Esophagus muscularis mucosa (tissue), 4 donors: ENCODE results near the gene GABARAP. TPM values are rescaled to one million over a fixed set of nuclear protein-coding genes. Genes with fewer than 3 reads are reported as not detected.
A peak's percentile ranks its signal among the peaks of the same experiment; 100 is the strongest.

ENCODE experiments used
- DNase-seq: peaks from one replicate; pipeline ENCODE4 v3.0.0-alpha.2; 2017; ENCODE audit errors: extremely low spot score
- H3K27ac ChIP-seq, 4 donors: fragments of 200-600 bp; sonication (generic); replicated peaks in 1 of 4; 1 replicate in 3 of 4; 2 replicates in 1 of 4; pipeline ENCODE4 v1.5.1; 2016 to 2019; ENCODE audit warnings: mild to moderate bottlenecking in 1 of 4
- H3K27me3 ChIP-seq, 4 donors: fragments of 200-600 bp; sonication (generic); one replicate each; pipeline versions ENCODE4 v1.5.1 to v1.6.0; 2016 to 2019
- H3K36me3 ChIP-seq, 4 donors: fragments of 200-600 bp; sonication (generic); one replicate each; pipeline ENCODE4 v1.5.1; 2016 to 2019
- H3K4me1 ChIP-seq, 4 donors: fragments of 200-600 bp; sonication (generic); one replicate each; pipeline ENCODE4 v1.5.1; 2016 to 2019
- H3K4me3 ChIP-seq, 4 donors: fragments of 200-600 bp; sonication (generic); 1 replicate in 2 of 4; 2 replicates in 2 of 4; pipeline ENCODE4 v1.5.1; 2016 to 2019; ENCODE audit warnings: mild to moderate bottlenecking in 4 of 4, moderate library complexity in 1 of 4
- H3K9me3 ChIP-seq, 4 donors: fragments of 200-600 bp; sonication (generic); 1 replicate in 3 of 4; 2 replicates in 1 of 4; pipeline ENCODE4 v1.5.1; 2016 to 2019
- CTCF ChIP-seq, 3 experiments: fragments of 200-600 bp in 2 of 3; fragments of 450-650 bp in 1 of 3; sonication (generic) in 2 of 3; IDR thresholded peaks; one replicate each; pipeline ENCODE4 v1.5.1; 2017 to 2019; ENCODE audit warnings: antibody characterized with exemption in 3 of 3, mild to moderate bottlenecking in 2 of 3, moderate library complexity in 1 of 3
- EP300 ChIP-seq: sonication (generic); formaldehyde crosslinking; IDR thresholded peaks from one replicate; pipeline ENCODE4 v1.6.1; 2017; ENCODE audit warnings: antibody characterized with exemption
- POLR2A ChIP-seq: fragments of 450-650 bp; IDR thresholded peaks from one replicate; pipeline ENCODE4 v1.6.1; 2017; ENCODE audit warnings: antibody characterized with exemption, moderate library complexity, mild to moderate bottlenecking, low read depth
- POLR2AphosphoS5 ChIP-seq, 2 donors: sonication (generic); formaldehyde crosslinking; IDR thresholded peaks; one replicate each; pipeline ENCODE4 v1.6.1; 2017; ENCODE audit warnings: antibody characterized with exemption in 2 of 2
- WGBS: methylation state at CpG from one replicate; pipeline ENCODE4 v1.1.5; 2018; 5-methylcytosine and 5-hydroxymethylcytosine counted together
- intact Hi-C: fragments of 100-400 bp; cut with DNase I; formaldehyde crosslinking; loops from one replicate; pipeline ENCODE4 v1.15.1; 2023
- total RNA-seq, 4 donors: library from RNA; depleted of rRNA; stranded (reverse); fragments of >200 nt; gene quantifications; one replicate each; pipeline versions ENCODE4 v1.1.0 to v1.2.1, GENCODE V29; 2016

The GABARAP gene
- total RNA-seq, 4 donors from 2014 or later: 360 to 524 (median 408) TPM

DNA sequence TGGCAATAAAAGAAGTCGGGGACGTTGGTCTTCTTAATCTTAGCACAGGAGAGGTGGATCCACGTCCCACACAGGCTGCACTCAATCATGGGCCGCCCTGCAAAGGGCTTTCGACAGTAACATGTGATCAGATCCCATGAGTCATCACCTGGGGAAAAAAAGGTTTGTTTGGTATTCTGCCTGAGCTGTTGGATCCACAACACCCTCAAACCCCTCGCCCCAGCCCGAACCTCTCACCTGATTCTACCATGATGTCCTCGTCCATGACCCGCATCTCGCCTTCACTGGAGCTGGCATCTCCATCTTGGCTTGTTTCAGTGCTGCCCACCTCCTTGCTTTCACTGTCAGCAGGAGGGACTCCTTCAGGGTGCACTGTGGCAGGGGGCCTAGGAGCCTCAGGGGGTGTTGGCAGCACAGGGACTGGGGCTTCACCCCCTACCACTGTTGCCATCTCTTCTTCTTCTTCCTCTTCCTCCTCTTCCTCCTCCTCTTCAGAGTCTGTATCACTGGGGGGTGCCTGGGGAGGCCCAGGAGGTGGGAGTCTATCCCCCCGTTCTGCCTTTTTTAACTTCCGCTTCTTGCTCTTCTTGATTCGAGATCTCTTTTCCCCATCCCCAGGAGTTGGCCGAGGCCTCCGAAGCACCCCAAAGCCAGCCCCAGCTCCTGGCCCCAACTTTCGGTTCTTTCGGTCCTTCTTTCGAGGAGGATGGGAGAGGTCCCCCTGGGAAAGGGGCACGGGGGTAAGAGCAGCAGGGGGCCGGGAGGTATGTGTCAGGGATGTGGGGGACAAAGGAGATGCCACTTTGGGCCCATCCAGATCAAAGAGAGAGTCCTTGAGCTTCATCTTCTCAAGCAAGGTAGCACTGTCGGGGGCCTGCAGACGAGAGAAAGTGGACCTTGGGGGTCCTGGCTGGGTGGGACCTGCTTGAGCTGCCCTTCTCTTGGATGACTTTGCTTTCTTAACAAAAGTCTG lies 6.3 kb downstream of the GABARAP start:
- peak overlapping the region in 3 of 4 donors; percentile 86 to 97 (median 97) for H3K27ac ChIP-seq
- H3K36me3 ChIP-seq: peaks cover 13 to 32% (median 29%) of the 10 kb centered on the region in 4 donors
- TF ChIP-seq POLR2A (no peak), POLR2AphosphoS5 (IDR thresholded peaks at IDR 0.05) (no peak), CTCF (IDR thresholded peaks at IDR 0.05) (no peak), EP300 (no peak)
- no peaks in the 10 kb centered on the region for H3K27me3 ChIP-seq
- H3K4me1 ChIP-seq: peaks cover 36 to 76% (median 74%) of the 10 kb centered on the region in 4 donors
- WGBS: 80% methylated on average over 21 of the region's 22 CpGs
- DNase-seq: no peak
- no peaks in the 10 kb centered on the region for H3K9me3 ChIP-seq
- H3K4me3 ChIP-seq: no peak overlapping the region
- intact Hi-C loops: no loop called here

GRCh38 chr17:7234083-7234951 lies 7.9 kb downstream of the GABARAP start, which contains the start of gene DVL2:
TSS of gene DVL2 (minus strand) at chr17:7234517. CDS start at chr17:7234262, 255 bp downstream.
- Histone ChIP-seq H3K4me1 (peaks cover 24 to 76% (median 64%) of the 10 kb centered on the region in 4 donors), H3K27me3 (no peaks in the 10 kb centered on the region), H3K9me3 (no peaks in the 10 kb centered on the region), H3K4me3 (peak within 1 kb of the TSS; percentile 74 to 97 (median 96)), H3K27ac (peak within 1 kb of the TSS; percentile 86 to 97 (median 94)), H3K36me3 (peaks cover 14 to 37% (median 33%) of the 10 kb centered on the region in 4 donors)
- TF ChIP-seq POLR2AphosphoS5 (IDR thresholded peaks at IDR 0.05) (peak; percentile 91 to 97), CTCF (IDR thresholded peaks at IDR 0.05) (no peak), EP300 (no peak), POLR2A (peak; percentile 45)
- DNase-seq: peak; percentile 99
- intact Hi-C loops: no loop called here
- 0% methylated on average over 21 of the region's 72 CpGs for WGBS

DNA sequence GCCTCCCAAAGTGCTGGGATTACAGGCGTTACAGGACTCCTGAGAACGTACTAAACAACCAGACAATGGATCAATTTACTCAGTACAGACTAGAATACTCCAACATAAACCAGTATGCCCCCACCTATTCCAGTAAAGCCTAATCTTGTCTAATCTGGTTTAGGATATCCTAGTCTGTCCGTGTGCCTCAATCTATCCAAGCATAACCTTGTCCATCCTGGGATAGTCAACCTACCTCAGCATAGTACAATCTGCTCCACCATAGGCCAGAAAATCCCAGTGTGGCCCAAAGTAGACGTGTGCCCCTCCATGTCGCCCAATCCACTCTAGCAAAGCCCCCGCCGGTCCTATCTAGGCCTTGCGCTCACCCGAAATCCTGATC lies 8.6 kb downstream of the GABARAP start:
- intact Hi-C loops: no loop called here
- peak overlapping the region; percentile 86 to 97 (median 94) for H3K27ac ChIP-seq
- TF ChIP-seq POLR2A (no peak), EP300 (no peak), CTCF (IDR thresholded peaks at IDR 0.05) (no peak), POLR2AphosphoS5 (IDR thresholded peaks at IDR 0.05) (no peak)
- H3K4me3 ChIP-seq: peak overlapping the region; percentile 74 to 97 (median 96)
- H3K9me3 ChIP-seq: no peaks in the 10 kb centered on the region
- no peak for DNase-seq
- H3K27me3 ChIP-seq: no peaks in the 10 kb centered on the region
- peaks cover 19 to 43% (median 39%) of the 10 kb centered on the region in 4 donors for H3K36me3 ChIP-seq
- H3K4me1 ChIP-seq: peaks cover 24 to 77% (median 64%) of the 10 kb centered on the region in 4 donors
- WGBS: 0% methylated on average over 7 of the region's 9 CpGs

GRCh38 chr17:7232114-7232513 lies 10.1 kb downstream of the GABARAP start:
- Histone ChIP-seq H3K27ac (no peak overlapping the region), H3K9me3 (no peaks in the 10 kb centered on the region), H3K36me3 (peaks cover 19 to 57% (median 55%) of the 10 kb centered on the region in 4 donors), H3K4me1 (peaks cover 19 to 70% (median 61%) of the 10 kb centered on the region in 4 donors), H3K4me3 (no peak overlapping the region), H3K27me3 (no peaks in the 10 kb centered on the region)
- DNase-seq: no peak
- 63% methylated on average over 5 of the region's 5 CpGs for WGBS
- no peak for TF ChIP-seq POLR2AphosphoS5 (IDR thresholded peaks at IDR 0.05)
- no peak for TF ChIP-seq CTCF (IDR thresholded peaks at IDR 0.05)
- no peak for TF ChIP-seq POLR2A
- TF ChIP-seq EP300: no peak
- intact Hi-C loops: no loop called here
